VCaP (cell line): ENCODE results near the gene HSPA13.

Experiments used
- H3K27ac ChIP-seq: fragments of 450-650 bp; 2 replicates; pipeline ENCODE4 v1.5.1; 2017
- TF ChIP-seq, protein P1 (sequence below): fragments of 450-650 bp; conservative IDR thresholded peaks from 2 replicates; pipeline ENCODE4 v1.5.1; 2017; ENCODE audit warnings: mild to moderate bottlenecking, moderate library complexity

Gene HSPA13, protein sequence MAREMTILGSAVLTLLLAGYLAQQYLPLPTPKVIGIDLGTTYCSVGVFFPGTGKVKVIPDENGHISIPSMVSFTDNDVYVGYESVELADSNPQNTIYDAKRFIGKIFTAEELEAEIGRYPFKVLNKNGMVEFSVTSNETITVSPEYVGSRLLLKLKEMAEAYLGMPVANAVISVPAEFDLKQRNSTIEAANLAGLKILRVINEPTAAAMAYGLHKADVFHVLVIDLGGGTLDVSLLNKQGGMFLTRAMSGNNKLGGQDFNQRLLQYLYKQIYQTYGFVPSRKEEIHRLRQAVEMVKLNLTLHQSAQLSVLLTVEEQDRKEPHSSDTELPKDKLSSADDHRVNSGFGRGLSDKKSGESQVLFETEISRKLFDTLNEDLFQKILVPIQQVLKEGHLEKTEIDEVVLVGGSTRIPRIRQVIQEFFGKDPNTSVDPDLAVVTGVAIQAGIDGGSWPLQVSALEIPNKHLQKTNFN

DNA sequence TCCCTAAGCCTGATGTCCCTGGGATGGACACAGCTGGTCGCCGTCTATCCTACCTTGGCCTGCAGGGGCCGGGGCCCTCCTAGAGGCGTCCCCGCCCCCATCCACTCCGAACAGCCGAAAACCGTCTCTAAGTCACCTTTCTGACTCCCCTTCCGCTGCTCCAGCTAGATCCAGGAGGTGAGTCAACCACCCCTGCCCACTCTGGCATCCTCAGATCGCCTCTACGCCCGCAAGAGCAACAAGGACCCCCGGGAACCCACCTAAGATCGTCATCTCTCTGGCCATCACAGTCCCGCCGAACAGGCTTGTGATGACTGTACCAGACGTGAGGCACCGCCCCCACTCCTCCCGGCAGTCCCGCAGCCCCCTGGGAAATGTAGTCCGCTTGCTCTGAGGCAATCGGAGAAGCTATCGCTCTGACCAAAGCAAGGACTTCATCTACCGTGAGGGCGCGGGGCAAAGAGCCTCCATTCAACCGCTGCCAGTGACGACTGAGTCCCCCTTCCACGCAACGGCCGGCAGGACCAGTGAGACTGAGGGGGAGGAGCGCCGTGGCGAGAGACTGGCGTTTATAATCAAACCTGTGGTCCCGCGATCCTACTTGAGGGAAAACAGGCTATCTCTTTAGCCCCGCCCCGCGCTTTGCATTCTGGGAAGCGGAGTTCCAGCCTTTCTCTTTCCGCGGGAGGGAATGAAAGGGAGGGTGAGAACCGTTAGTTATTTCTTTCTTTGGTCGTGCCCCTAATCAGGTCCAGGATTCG lies at the start of gene HSPA13:
Gene HSPA13 (minus strand): TSS at position 312 of the 761 bp plus-strand sequence. CDS start 27 bp downstream, at position 285.
- TF ChIP-seq, protein P1, sequence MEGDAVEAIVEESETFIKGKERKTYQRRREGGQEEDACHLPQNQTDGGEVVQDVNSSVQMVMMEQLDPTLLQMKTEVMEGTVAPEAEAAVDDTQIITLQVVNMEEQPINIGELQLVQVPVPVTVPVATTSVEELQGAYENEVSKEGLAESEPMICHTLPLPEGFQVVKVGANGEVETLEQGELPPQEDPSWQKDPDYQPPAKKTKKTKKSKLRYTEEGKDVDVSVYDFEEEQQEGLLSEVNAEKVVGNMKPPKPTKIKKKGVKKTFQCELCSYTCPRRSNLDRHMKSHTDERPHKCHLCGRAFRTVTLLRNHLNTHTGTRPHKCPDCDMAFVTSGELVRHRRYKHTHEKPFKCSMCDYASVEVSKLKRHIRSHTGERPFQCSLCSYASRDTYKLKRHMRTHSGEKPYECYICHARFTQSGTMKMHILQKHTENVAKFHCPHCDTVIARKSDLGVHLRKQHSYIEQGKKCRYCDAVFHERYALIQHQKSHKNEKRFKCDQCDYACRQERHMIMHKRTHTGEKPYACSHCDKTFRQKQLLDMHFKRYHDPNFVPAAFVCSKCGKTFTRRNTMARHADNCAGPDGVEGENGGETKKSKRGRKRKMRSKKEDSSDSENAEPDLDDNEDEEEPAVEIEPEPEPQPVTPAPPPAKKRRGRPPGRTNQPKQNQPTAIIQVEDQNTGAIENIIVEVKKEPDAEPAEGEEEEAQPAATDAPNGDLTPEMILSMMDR: 0 out of 2 replicates have a peak, but pooled peaks have one; percentile 15
- peak within 1 kb of the TSS; percentile 61 for H3K27ac ChIP-seq

GRCh38 chr21:14418920-14419319 lies 36.0 kb upstream of the HSPA13 start:
- TF ChIP-seq, protein P1: no peak
- H3K27ac ChIP-seq: no peak overlapping the region

- TF ChIP-seq, protein P1: no peak
- no peak overlapping the region for H3K27ac ChIP-seq
These were observed 32.1 kb upstream of the HSPA13 start for GRCh38 chr21:14414932-14415508.

DNA sequence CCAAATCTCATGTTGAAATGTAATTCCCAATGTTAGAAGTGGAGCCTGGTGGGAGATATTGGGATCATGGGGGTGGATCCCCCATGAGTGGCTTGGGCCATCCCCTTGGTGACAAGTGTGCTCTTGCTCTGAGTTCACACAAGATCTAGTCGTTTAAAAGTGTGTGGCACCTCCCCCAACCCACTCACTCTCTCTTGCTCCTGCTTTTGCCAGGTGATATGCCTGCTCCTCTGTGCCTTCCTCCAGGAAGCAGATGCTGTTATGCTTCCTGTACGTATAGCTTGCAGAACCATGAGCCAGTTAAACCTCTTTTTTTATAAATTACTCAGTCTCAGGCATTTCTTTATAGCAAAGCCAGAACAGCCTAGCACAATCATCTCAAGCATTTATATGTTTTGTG lies 23.0 kb upstream of the HSPA13 start:
- no peak overlapping the region for H3K27ac ChIP-seq
- TF ChIP-seq, protein P1: no peak

DNA sequence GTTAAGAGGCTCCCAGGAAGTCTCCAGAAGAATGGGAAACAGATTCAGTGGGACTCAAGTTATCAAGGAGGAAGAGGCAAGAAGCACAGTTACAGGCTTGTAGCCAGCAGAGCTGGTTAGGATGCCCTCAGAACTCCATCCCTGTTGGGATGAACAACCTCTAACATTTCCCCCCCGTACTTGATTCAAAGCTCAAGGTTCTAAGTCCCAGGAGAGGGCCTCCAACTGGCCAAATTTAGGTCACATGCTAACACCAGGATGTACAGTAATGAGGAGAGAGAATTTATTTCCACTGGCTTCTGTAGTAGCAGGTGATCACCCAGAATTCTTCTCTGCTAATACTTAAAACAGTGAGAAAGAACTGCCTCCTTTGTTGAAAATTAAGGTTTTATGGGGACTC lies 22.3 kb upstream of the HSPA13 start:
- TF ChIP-seq, protein P1: no peak
- H3K27ac ChIP-seq: no peak overlapping the region

GRCh38 chr21:14403681-14404318 lies 20.9 kb upstream of the HSPA13 start:
- no peak overlapping the region for H3K27ac ChIP-seq
- TF ChIP-seq, protein P1: peak; percentile 97
